VCaP (cell line): Measurements from ENCODE around the gene TTLL11.

Experiments
- H3K27ac ChIP-seq: fragments of 450-650 bp; 2 replicates; pipeline ENCODE4 v1.5.1; 2017
- TF ChIP-seq, protein P1 (sequence below): fragments of 450-650 bp; conservative IDR thresholded peaks from 2 replicates; pipeline ENCODE4 v1.5.1; 2017; ENCODE audit warnings: mild to moderate bottlenecking, moderate library complexity

Gene TTLL11

DNA sequence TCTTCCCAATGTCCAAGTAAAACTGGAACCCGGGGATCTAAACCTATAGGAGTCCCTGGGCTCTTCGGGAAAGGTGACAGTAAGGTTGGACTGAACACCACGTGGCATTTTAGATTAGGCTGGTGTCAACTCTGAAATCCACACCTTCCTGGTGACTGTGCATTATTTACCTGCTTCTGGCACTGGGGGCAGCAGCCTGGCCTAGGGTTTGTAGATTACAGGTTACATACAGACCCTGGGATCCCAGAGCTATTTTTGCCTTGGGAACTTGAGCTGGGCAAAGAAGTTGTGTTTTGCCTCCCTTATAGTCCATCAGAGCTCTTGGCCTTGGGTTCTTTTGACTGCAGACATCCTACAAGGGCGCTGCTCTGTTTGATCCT lies 268.5 kb downstream of the TTLL11 start:
- no peak overlapping the region for H3K27ac ChIP-seq
- TF ChIP-seq, protein P1, sequence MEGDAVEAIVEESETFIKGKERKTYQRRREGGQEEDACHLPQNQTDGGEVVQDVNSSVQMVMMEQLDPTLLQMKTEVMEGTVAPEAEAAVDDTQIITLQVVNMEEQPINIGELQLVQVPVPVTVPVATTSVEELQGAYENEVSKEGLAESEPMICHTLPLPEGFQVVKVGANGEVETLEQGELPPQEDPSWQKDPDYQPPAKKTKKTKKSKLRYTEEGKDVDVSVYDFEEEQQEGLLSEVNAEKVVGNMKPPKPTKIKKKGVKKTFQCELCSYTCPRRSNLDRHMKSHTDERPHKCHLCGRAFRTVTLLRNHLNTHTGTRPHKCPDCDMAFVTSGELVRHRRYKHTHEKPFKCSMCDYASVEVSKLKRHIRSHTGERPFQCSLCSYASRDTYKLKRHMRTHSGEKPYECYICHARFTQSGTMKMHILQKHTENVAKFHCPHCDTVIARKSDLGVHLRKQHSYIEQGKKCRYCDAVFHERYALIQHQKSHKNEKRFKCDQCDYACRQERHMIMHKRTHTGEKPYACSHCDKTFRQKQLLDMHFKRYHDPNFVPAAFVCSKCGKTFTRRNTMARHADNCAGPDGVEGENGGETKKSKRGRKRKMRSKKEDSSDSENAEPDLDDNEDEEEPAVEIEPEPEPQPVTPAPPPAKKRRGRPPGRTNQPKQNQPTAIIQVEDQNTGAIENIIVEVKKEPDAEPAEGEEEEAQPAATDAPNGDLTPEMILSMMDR: no peak; the same call in 1 of the 2 replicates

DNA sequence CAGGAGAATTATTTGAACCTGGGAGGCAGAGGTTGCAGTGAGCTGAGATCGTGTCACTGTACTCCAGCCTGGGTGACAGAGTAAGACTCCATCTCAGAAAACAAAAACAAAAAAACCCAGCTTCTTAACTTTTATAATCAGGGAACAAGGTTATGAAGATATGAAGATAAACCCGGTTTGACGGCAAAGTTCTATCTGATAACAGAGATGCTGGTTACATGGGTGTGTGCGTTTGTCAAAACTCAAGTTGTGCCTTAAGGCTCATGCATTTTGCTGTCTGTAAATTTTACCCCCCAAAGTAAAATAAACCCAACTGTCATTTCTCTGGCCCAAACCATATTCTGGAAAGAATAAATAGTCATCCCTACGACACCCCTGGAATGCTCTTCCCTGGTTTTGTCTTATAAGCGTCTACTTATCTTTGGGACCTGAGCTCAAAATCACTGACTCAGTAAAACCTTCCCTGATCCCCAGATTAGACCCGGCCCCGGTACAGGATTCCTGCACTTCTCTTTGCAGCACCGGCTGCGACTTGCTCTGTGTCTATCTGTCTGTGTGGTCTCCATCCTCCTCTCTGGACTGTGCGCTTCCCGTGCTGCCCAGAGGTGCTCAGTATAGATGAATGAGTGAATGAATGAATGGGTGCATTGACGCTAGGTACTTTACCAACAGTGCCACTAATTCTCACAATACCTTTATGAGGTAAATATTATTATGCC lies 269.5 kb downstream of the TTLL11 start:
- TF ChIP-seq, protein P1: no peak

DNA sequence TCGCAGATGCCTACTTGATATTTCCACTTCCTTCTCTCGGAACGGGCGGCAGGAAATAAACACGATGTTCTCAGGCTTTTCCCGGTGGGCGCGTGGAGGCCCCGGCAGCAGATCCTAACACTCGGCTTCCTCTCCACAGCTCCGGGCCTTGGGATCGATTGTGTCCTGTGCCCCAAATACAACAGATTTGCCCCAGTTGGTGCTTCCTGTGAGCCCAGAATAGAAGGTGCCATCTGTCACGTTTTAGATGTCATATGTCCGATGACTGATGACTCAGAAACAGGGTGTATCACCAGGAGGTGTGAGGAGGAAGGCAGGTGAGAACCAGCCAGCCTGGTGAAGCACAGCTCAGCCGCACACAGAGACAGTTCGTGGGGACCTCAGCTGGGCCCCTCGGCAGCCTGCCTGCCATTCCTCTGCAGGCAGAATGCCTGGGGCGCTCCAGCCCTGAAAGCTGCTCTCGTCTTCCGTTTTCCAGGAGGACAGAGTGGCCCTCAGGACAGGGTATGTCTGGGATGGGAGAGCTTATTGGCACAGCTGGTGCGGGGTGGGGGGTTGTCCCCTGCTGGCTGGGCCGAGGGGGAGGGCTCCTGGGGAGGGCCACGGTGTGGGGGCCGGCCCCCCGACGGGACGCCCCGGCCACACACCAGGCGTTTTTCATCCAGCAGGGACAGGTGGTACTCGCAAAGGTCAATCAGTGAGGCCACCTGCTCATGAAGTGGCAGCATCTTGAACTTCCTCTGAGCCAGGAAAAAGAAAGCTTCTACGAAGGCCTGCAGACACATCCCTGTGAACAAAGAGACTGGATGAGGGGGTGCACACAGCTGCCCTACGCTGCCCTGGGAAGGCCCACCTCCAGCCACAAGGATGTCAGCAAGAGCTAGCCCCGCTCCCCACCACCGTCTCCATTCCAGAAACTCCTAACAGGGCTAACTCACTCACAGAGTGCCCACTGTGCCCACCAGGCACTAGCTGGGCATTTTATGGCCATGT lies 270.7 kb downstream of the TTLL11 start:
- no peak overlapping the region for H3K27ac ChIP-seq
- TF ChIP-seq, protein P1: no peak

More for the DNA sequence above, 269.5 kb downstream of the TTLL11 start:
- no peak overlapping the region for H3K27ac ChIP-seq

DNA sequence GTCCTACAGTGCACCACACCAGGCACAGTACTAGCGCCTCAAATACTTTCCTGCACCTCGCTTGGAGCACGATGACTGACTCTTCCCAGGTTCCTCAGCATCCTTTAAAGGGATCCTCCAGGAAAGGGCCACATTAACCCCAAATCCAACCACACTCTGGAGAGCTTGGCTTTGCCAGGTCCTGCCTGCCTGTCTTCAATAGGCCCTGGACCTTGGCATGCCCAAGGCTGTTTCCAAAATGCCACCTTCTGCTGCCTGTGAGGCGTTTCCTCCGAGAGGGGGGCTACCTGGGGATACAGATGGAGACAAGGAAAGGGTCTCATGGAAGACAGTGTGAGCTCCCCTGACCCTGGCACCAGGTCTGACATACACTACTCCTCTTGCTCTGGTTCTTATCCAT lies 271.8 kb downstream of the TTLL11 start:
- TF ChIP-seq, protein P1: no peak
- no peak overlapping the region for H3K27ac ChIP-seq

DNA sequence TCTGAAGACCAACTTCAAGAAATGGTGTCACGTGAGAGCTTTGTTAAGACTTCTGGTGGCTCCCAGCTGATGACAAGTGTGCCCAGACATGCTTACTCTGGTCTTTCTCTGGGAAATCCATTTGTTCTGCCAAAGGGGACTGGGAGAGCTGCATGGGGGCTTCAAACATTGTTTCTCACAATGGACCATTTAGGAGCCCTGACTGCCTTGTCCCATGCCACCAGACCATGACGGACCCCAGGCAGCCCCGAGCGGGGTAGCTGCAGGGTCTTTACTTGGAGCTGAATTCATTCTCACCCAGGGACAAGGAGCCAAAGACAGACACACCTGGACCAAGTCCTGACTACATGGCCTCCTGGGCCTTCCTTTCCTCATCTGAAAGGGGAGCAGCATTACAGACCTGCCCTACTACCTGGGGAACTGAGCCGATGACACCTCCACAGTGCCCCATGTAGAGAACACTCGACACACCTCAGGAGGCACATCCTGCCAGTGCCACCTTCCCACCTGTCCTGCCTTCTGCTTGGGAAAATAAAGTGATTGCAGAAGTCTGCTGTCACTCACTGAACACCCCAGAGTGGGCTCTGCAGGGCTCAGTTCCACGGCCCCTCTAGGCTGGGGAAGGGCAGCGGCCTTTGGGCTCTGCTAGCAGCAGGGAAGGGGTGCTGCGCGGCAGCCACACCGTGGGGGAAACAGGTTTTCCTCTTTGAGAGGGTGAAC lies 272.7 kb downstream of the TTLL11 start:
- TF ChIP-seq, protein P1: no peak
- H3K27ac ChIP-seq: no peak overlapping the region

DNA sequence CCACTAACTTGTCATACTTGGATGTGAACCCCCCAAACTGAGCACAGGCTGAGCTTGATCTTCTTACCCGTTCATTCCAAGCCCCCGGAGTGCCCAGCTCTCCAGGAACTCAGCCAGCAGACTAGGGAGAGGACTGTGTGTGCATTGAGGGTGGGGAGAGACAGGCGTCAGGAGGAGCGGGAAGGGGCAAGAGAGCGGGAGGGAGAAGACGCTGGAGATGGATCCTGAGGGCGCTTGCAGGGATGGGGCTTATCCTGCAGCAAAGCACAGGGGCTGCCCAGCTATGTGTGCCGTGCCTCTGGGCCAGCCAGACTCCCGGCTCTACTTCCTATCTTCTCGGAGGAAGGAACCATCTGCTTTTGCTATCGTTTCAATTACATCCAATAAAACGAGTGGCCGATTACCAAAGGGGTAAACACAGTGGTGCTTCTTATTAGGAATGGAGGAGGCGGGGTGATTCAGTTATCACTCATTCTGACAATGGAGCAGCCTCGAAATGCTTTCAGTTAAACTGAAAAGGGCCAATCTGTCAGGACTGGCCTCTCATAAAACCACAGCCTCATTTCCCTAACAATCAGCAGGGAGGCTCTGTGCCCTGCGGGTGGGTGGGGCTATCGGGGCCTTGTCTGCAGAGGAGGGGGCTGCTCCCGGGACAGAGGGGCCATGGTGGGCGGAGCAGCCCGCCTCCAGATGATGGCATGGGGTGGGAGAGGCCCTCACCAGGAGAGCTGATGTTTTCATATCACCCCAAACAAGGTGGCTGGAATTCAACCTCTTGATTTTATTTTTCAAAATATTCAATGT lies 273.5 kb downstream of the TTLL11 start:
- peak overlapping the region; percentile 40 for H3K27ac ChIP-seq
- TF ChIP-seq, protein P1: no peak
